LNCaP clone FGC (cell line): Measurements from ENCODE around the gene TRIM47.

ENCODE experiments used
- DNase-seq: peaks from one replicate; pipeline ENCODE4 v3.0.0-alpha.2; 2011; ENCODE audit warnings: low read depth
- H3K4me3 ChIP-seq: 2 replicates; pipeline ENCODE4 v1.5.1; 2011; ENCODE audit warnings: mild to moderate bottlenecking, low read depth, low read length, control low read depth
- CTCF ChIP-seq: IDR thresholded peaks from 2 replicates; pipeline ENCODE4 v1.5.1; 2012; ENCODE audit warnings: mild to moderate bottlenecking; ENCODE audit not compliant: control insufficient read depth, insufficient read depth; ENCODE audit errors: extremely low read depth

TRIM47 gene

GRCh38 chr17:75900691-75901533, 22.5 kb upstream of the TRIM47 start:
- TF ChIP-seq CTCF: no peak
- no peak for DNase-seq
- H3K4me3 ChIP-seq: no peak overlapping the region

GRCh38 chr17:75899767-75900468, 21.5 kb upstream of the TRIM47 start:
- H3K4me3 ChIP-seq: no peak overlapping the region
- no peak for TF ChIP-seq CTCF
- no peak for DNase-seq

- no peak for DNase-seq
- no peak overlapping the region for H3K4me3 ChIP-seq
- TF ChIP-seq CTCF: no peak
These were observed 21.0 kb upstream of the TRIM47 start for GRCh38 chr17:75899353-75899752.

GRCh38 chr17:75898791-75899190, 20.4 kb upstream of the TRIM47 start:
- no peak for DNase-seq
- TF ChIP-seq CTCF: no peak
- H3K4me3 ChIP-seq: no peak overlapping the region

- no peak overlapping the region for H3K4me3 ChIP-seq
- no peak for DNase-seq
These were observed 19.7 kb upstream of the TRIM47 start for GRCh38 chr17:75898065-75898464.

GRCh38 chr17:75897160-75898019, 19.0 kb upstream of the TRIM47 start:
- H3K4me3 ChIP-seq: peak overlapping the region; percentile 68
- DNase-seq: no peak
- no peak for TF ChIP-seq CTCF

More at GRCh38 chr17:75898065-75898464, 19.7 kb upstream of the TRIM47 start:
- no peak for TF ChIP-seq CTCF
